ENCODE data around the gene DYNC2LI1. TPM values are rescaled to one million over a fixed set of nuclear protein-coding genes. Genes with fewer than 3 reads are reported as not detected.

DYNC2LI1 gene
- total RNA-seq, 1 donor from 2014 or later: 30.1 TPM

GRCh38 chr2:43776324-43776723 is 2.5 kb downstream of the DYNC2LI1 start:
- peaks cover 6% of the 10 kb centered on the region for H3K4me1 Mint-ChIP-seq (ENCODE audit: low read depth)
- H3K27ac Mint-ChIP-seq: no peak overlapping the region
- H3K27me3 Mint-ChIP-seq: no peaks in the 10 kb centered on the region
- no peak for DNase-seq (ENCODE audit: low spot score, unreplicated experiment)
- TF ChIP-seq, protein P1, sequence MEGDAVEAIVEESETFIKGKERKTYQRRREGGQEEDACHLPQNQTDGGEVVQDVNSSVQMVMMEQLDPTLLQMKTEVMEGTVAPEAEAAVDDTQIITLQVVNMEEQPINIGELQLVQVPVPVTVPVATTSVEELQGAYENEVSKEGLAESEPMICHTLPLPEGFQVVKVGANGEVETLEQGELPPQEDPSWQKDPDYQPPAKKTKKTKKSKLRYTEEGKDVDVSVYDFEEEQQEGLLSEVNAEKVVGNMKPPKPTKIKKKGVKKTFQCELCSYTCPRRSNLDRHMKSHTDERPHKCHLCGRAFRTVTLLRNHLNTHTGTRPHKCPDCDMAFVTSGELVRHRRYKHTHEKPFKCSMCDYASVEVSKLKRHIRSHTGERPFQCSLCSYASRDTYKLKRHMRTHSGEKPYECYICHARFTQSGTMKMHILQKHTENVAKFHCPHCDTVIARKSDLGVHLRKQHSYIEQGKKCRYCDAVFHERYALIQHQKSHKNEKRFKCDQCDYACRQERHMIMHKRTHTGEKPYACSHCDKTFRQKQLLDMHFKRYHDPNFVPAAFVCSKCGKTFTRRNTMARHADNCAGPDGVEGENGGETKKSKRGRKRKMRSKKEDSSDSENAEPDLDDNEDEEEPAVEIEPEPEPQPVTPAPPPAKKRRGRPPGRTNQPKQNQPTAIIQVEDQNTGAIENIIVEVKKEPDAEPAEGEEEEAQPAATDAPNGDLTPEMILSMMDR (IDR thresholded peaks at IDR 0.05; ENCODE audit: unreplicated experiment): no peak
- H3K36me3 Mint-ChIP-seq (ENCODE audit: insufficient read depth): peaks cover 12% of the 10 kb centered on the region
- no peaks in the 10 kb centered on the region for H3K9me3 Mint-ChIP-seq (ENCODE audit: low read depth)
- H3K4me3 Mint-ChIP-seq (ENCODE audit: low read depth): no peak overlapping the region

DNA sequence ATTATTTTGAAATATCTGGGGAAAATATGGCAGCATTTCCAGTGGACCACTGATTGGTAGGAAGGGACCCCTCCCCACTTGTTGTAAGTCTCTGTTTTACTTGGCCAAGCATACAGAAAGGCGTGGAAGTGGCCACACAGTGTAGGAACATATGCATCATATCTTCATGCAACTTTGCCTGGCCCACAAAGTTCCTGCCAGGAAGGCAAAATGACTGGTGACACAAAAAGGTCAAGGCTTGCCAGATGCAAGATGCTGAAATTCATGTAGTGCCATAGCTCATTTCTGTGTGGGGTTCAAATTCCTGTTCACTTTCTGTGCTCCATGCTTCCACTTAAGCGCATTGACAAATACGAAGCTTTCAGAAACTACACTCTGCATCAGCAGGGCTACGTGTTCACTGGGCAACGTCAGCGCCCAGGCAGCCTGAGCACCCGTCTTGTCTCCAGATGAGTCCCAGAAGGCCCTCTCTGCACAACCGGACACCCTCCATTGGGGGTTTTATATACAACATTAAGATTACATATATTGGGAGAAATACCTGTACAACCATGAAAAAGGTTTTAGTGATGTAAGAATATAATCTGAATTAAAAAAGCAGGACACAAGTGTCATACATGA is 3.6 kb downstream of the DYNC2LI1 start:
- Mint-ChIP-seq H3K27ac (no peak overlapping the region), H3K9me3 (ENCODE audit: low read depth) (no peaks in the 10 kb centered on the region), H3K36me3 (ENCODE audit: insufficient read depth) (peaks cover 13% of the 10 kb centered on the region), H3K4me3 (ENCODE audit: low read depth) (no peak overlapping the region), H3K4me1 (ENCODE audit: low read depth) (peaks cover 6% of the 10 kb centered on the region), H3K27me3 (no peaks in the 10 kb centered on the region)
- TF ChIP-seq, protein P1 (IDR thresholded peaks at IDR 0.05; ENCODE audit: unreplicated experiment): no peak
- DNase-seq (ENCODE audit: low spot score, unreplicated experiment): no peak

DNA sequence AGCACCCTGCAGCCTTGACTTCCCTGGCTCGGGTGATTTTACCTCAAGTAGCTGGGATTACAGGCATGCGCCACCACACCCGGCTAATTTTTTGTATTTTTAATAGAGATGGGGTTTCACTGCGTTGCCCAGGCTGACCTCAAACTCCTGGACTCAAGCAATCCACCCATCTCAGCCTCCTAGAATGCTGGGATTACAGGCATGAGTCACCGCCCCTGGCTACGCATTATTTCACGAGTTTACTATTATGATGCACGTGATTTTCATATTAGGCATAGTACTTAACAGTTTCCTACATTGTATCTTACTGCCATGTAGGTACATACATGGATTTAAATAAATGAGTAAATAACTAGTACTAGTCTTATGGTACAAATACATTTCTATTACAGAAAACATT is 4.4 kb downstream of the DYNC2LI1 start:
- TF ChIP-seq, protein P1 (IDR thresholded peaks at IDR 0.05; ENCODE audit: unreplicated experiment): no peak
- Mint-ChIP-seq H3K27me3 (no peaks in the 10 kb centered on the region), H3K36me3 (ENCODE audit: insufficient read depth) (peaks cover 13% of the 10 kb centered on the region), H3K27ac (no peak overlapping the region), H3K4me3 (ENCODE audit: low read depth) (no peak overlapping the region), H3K9me3 (ENCODE audit: low read depth) (no peaks in the 10 kb centered on the region), H3K4me1 (ENCODE audit: low read depth) (peaks cover 6% of the 10 kb centered on the region)
- no peak for DNase-seq (ENCODE audit: low spot score, unreplicated experiment)

GRCh38 chr2:43787895-43788294 is 14.1 kb downstream of the DYNC2LI1 start:
- Mint-ChIP-seq H3K27me3 (no peaks in the 10 kb centered on the region), H3K4me1 (ENCODE audit: low read depth) (no peaks in the 10 kb centered on the region), H3K4me3 (ENCODE audit: low read depth) (no peak overlapping the region), H3K27ac (no peak overlapping the region), H3K9me3 (ENCODE audit: low read depth) (no peaks in the 10 kb centered on the region), H3K36me3 (ENCODE audit: insufficient read depth) (peaks cover 14% of the 10 kb centered on the region)
- DNase-seq (ENCODE audit: low spot score, unreplicated experiment): no peak
- TF ChIP-seq, protein P1 (IDR thresholded peaks at IDR 0.05; ENCODE audit: unreplicated experiment): no peak

- H3K4me3 Mint-ChIP-seq (ENCODE audit: low read depth): no peak overlapping the region
- H3K27me3 Mint-ChIP-seq: no peaks in the 10 kb centered on the region
- TF ChIP-seq, protein P1 (IDR thresholded peaks at IDR 0.05; ENCODE audit: unreplicated experiment): no peak
- peaks cover 14% of the 10 kb centered on the region for H3K36me3 Mint-ChIP-seq (ENCODE audit: insufficient read depth)
- no peaks in the 10 kb centered on the region for H3K9me3 Mint-ChIP-seq (ENCODE audit: low read depth)
- H3K27ac Mint-ChIP-seq: no peak overlapping the region
- DNase-seq (ENCODE audit: low spot score, unreplicated experiment): no peak
- no peaks in the 10 kb centered on the region for H3K4me1 Mint-ChIP-seq (ENCODE audit: low read depth)
Measured at GRCh38 chr2:43788646-43789045, 14.8 kb downstream of the DYNC2LI1 start.
